Measurements from ENCODE around the gene GLS2. TPM values are rescaled to one million over a fixed set of nuclear protein-coding genes. Genes with fewer than 3 reads are reported as not detected.
A peak's percentile ranks its signal among the peaks of the same experiment; 100 is the strongest.

GLS2 gene
- total and polyA plus RNA-seq, 8 donors, result 1.3 to 11.2 (median 4.6) TPM; not detected in 2

DNA sequence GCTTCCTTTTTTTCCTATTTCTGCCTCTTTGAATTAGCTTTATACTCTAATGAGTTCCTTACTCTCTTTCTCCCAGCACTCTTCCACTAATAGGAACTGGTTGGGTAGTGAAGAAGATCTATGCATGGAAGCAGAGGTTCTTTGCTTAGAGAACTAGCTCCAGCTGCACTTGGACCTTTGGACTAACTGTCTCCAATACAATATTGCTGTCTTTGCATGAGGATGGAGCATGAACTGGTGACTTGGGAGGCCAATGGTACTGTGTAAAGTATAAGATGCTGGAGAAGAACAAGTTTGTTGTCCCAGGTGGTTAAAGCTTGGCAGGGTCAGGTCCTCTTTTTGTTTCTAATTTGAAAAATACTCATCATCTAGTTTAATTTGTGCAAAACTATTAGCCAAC, 2.4 kb upstream of the GLS2 start:
- TF ChIP-seq POLR2AphosphoS5 (IDR thresholded peaks at IDR 0.05), result no peak
- TF ChIP-seq POLR2A (IDR thresholded peaks at IDR 0.05), result no peak
- no peak for TF ChIP-seq EP300 (IDR thresholded peaks at IDR 0.05)
- TF ChIP-seq, protein P1, sequence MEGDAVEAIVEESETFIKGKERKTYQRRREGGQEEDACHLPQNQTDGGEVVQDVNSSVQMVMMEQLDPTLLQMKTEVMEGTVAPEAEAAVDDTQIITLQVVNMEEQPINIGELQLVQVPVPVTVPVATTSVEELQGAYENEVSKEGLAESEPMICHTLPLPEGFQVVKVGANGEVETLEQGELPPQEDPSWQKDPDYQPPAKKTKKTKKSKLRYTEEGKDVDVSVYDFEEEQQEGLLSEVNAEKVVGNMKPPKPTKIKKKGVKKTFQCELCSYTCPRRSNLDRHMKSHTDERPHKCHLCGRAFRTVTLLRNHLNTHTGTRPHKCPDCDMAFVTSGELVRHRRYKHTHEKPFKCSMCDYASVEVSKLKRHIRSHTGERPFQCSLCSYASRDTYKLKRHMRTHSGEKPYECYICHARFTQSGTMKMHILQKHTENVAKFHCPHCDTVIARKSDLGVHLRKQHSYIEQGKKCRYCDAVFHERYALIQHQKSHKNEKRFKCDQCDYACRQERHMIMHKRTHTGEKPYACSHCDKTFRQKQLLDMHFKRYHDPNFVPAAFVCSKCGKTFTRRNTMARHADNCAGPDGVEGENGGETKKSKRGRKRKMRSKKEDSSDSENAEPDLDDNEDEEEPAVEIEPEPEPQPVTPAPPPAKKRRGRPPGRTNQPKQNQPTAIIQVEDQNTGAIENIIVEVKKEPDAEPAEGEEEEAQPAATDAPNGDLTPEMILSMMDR (IDR thresholded peaks at IDR 0.05), result no peak
- Histone ChIP-seq H3K27me3 (peaks cover 0 to 47% (median 3%) of the 10 kb centered on the region in 3 donors), H3K27ac (no peak overlapping the region), H3K36me3 (no peaks in the 10 kb centered on the region), H3K4me1 (peaks cover 18 to 22% (median 18%) of the 10 kb centered on the region in 4 donors), H3K9me3 (no peaks in the 10 kb centered on the region), H3K4me3 (no peak overlapping the region)
- no peak for DNase-seq
- intact Hi-C loops (cut with DNase I; ENCODE audit: low total_unique reads), result no loop called here

DNA sequence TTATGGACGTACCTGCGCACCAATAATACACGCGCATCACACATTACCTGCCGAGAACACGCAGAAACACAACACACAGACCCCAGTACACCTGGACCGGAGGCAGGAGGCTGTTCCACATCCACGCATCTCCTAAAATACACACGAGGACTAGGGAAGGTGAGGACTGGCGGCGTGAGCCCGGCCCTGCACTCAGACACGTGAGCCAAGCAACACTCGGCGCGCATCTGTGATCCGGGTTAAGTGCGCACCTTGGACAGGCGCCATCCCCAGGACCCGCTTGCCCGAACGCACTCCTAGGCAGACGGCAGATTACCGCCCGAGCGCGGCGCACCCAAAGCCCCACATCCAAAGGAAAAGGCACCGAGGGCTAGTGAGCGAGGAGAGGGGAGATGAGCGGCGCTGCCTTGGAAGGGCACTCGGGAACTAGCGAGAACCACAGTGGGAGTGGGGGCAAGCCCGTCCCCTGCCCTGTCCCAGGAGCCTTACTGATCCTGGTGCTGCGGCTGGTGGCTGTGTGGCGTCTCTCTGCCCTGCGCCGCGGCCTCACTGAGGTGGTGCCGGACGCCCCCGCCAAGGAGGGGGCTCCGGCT, 417 bp downstream of the GLS2 start:
- Histone ChIP-seq H3K4me1 (peaks cover 18 to 22% (median 18%) of the 10 kb centered on the region in 4 donors), H3K27me3 (peaks cover 0 to 37% (median 3%) of the 10 kb centered on the region in 3 donors), H3K4me3 (peak overlapping the region; percentile 60 to 73 (median 61)), H3K9me3 (no peaks in the 10 kb centered on the region), H3K27ac (peak overlapping the region in 4 of 5 donors; percentile 22 to 70 (median 30)), H3K36me3 (no peaks in the 10 kb centered on the region)
- intact Hi-C loops (cut with DNase I; ENCODE audit: low total_unique reads), result no loop called here
- no peak for TF ChIP-seq POLR2AphosphoS5 (IDR thresholded peaks at IDR 0.05)
- TF ChIP-seq EP300 (IDR thresholded peaks at IDR 0.05), result no peak
- no peak for TF ChIP-seq POLR2A (IDR thresholded peaks at IDR 0.05)
- TF ChIP-seq, protein P1 (IDR thresholded peaks at IDR 0.05), result no peak
- DNase-seq, result peak; percentile 52 to 75
- 2 to 6% (median 3%) methylated on average over 22 to 44 of the region's 44 CpGs for WGBS, 5 donors

DNA sequence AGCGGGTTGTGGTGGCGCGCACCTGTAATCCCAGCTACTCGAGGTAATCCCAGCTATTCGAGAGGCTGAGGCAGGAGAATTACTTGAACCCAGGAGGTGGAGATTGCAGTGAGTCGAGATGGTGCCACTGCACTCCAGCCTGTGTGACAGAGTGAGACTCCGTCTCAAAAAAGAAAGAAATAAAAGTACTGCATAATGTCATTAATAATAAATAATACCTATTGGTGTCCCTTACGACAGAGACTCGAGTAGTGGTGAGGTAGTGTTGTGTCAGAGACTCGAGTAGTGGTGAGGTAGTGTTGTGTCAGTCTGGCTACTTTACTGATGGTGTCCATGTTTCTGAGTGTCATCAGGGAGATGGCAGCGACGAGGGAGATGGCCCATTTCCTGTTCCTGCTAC, 1.3 kb downstream of the GLS2 start:
- peaks cover 0 to 34% (median 0%) of the 10 kb centered on the region in 3 donors for H3K27me3 ChIP-seq
- intact Hi-C loops (cut with DNase I; ENCODE audit: low total_unique reads), result no loop called here
- no peak for TF ChIP-seq POLR2AphosphoS5 (IDR thresholded peaks at IDR 0.05)
- no peak for TF ChIP-seq POLR2A (IDR thresholded peaks at IDR 0.05)
- no peak for TF ChIP-seq EP300 (IDR thresholded peaks at IDR 0.05)
- TF ChIP-seq, protein P1 (IDR thresholded peaks at IDR 0.05), result no peak
- no peak overlapping the region for H3K27ac ChIP-seq
- WGBS, 5 donors, result 84 to 91% (median 89%) methylated on average over 12 of the region's 12 CpGs
- DNase-seq, result peak in 1 of 2 donors; percentile 9
- no peaks in the 10 kb centered on the region for H3K36me3 ChIP-seq
- H3K4me1 ChIP-seq, result peaks cover 18 to 22% (median 18%) of the 10 kb centered on the region in 4 donors
- no peaks in the 10 kb centered on the region for H3K9me3 ChIP-seq
- H3K4me3 ChIP-seq, result no peak overlapping the region

DNA sequence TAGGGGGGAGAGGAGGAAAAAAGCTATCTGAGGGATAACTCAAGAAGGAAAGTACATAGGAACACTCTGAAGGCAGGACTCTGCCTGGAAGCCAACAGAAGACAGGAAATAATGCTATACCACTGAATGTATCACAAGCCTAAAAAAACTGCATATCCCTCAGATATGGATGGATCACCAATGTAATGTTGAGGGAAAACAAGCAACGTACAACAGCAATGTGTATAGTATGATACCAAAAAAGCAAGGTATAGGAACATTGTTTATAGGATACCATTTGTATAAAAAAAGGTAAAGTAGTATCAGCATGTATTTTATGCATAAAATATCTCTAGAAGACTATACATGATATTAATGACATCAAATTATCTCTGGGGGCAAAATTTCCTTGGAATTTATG, 3.4 kb downstream of the GLS2 start:
- H3K4me1 ChIP-seq, result peaks cover 18 to 22% (median 18%) of the 10 kb centered on the region in 4 donors
- H3K9me3 ChIP-seq, result no peaks in the 10 kb centered on the region
- intact Hi-C loops (cut with DNase I; ENCODE audit: low total_unique reads), result no loop called here
- no peak overlapping the region for H3K4me3 ChIP-seq
- no peak overlapping the region for H3K27ac ChIP-seq
- H3K36me3 ChIP-seq, result no peaks in the 10 kb centered on the region
- DNase-seq, result no peak
- 79 to 90% (median 86%) methylated on average over 1 of the region's 1 CpG for WGBS, 5 donors
- TF ChIP-seq, protein P1 (IDR thresholded peaks at IDR 0.05), result no peak
- TF ChIP-seq EP300 (IDR thresholded peaks at IDR 0.05) (no peak), POLR2A (IDR thresholded peaks at IDR 0.05) (no peak), POLR2AphosphoS5 (IDR thresholded peaks at IDR 0.05) (no peak)
- peaks cover 0 to 21% (median 0%) of the 10 kb centered on the region in 3 donors for H3K27me3 ChIP-seq
